Neural progenitor cell (in vitro differentiated cells): Measurements from ENCODE around the gene ZDHHC14.

Experiments used
- CTCF ChIP-seq: fragments of 200-600 bp; sonication (generic); IDR thresholded peaks from 2 replicates; pipeline ENCODE4 v1.5.1; 2017; ENCODE audit warnings: antibody characterized with exemption, mild to moderate bottlenecking
- EZH2 ChIP-seq: fragments of 200-600 bp; sonication (generic); IDR thresholded peaks from 2 replicates; pipeline ENCODE4 v1.6.1; 2017; ENCODE audit warnings: antibody characterized with exemption, mild to moderate bottlenecking, moderate library complexity
- EZH2phosphoT487 ChIP-seq: fragments of 200-600 bp; sonication (generic); IDR thresholded peaks from 2 replicates; pipeline ENCODE4 v1.6.1; 2017; ENCODE audit warnings: antibody characterized with exemption

- TF ChIP-seq CTCF (no peak), EZH2 (no peak), EZH2phosphoT487 (no peak)
Measured at GRCh38 chr6:157570752-157571151, 189.8 kb downstream of the ZDHHC14 start.
